AG09309 (cell line): ENCODE results near the gene AHRR.

ENCODE experiments used
- DNase-seq: peaks from one replicate; pipeline ENCODE4 v3.0.0-alpha.2; 2010; ENCODE audit warnings: low read depth
- H3K4me3 ChIP-seq: 2 replicates; pipeline ENCODE4 v1.5.1; 2011; ENCODE audit warnings: mild to moderate bottlenecking, low read depth, low read length, moderate library complexity; ENCODE audit not compliant: control insufficient read depth
- CTCF ChIP-seq: IDR thresholded peaks from 2 replicates; pipeline ENCODE4 v1.5.1; 2011; ENCODE audit warnings: mild to moderate bottlenecking, low read depth, low read length, inconsistent platforms; ENCODE audit not compliant: insufficient read depth, control insufficient read depth; ENCODE audit errors: missing control alignments

Gene AHRR

DNA sequence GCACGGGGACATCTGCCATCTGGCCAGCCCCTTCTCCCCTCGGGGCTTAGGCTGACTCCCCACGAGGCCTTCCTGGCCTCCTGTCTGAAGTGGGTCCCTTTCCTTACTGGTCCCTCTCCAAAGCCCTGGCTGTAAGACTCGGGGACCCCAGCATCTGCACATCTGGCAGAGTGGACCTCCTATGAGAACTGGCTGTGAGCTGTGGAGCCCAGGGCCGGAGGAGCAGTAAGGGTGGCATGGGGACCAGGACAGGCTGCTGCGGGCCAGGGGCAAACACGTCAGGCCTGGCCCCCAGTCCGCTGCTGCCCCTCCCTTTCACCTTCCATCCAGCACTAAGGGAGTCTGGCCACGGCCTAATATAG is 155.3 kb downstream of the AHRR start:
- DNase-seq: no peak
- no peak overlapping the region for H3K4me3 ChIP-seq
- TF ChIP-seq CTCF: no peak

GRCh38 chr5:477247-477646 is 155.7 kb downstream of the AHRR start:
- DNase-seq: no peak
- TF ChIP-seq CTCF: no peak
- no peak overlapping the region for H3K4me3 ChIP-seq

GRCh38 chr5:477871-478270 is 156.4 kb downstream of the AHRR start:
- no peak for TF ChIP-seq CTCF
- no peak for DNase-seq
- H3K4me3 ChIP-seq: no peak overlapping the region

DNA sequence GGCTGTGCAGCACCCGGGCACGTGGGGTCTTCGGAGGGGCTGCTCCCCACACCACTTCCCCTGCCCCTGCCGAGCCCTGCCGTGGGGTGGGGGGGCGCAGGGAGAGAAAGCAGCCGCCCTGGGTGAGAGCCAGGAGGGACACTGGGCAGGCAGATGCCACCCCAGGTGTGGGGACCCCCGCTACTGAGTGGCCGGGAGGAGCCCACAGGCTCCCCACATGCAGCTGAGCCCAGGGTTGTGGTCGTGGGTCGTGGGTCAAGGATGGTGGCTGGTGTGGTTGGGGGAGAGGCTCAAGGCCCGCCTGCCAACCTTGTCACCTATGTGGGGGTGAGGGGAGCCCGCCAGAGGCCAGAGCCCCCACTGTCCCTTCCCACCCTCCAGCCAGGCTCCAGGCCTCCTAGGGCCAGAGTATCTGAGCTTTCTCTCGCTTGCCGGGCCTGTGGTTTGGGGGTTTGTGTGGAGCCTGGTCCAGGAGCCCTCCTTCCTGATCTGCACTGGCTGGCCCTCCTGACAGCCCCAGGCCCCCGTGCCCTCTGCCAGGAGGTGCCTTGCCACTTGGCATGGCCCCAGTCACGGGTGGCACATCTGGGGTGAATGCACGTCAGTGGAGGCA is 157.0 kb downstream of the AHRR start:
- no peak overlapping the region for H3K4me3 ChIP-seq
- DNase-seq: no peak

DNA sequence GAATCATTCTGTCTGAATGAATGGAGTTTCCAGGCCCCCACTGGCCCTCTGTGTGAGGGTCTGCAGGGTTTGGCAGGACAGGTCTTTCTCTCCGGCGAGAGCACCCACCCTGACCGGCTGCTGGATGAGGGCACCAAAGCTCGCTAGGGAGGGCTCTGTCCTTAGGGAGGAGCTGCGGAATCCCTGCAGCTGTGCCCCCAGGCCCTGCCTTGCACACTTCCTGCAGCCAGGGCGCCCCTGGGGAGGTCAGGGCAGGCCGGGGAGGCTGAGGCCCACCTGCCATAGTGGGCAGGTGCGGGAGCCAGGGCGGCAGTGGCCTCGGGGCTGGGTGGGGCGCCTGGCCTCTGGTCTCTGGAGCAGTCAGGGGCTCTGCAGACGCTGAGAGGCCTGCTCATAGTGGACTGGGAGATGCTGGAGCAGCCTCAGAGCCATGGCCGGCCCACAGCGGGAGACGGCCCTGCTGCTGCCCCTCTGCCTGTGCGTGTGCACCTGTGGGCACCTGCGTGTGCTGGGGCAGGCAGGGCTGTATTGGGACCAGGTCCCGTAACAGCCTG is 157.5 kb downstream of the AHRR start:
- no peak overlapping the region for H3K4me3 ChIP-seq
- no peak for TF ChIP-seq CTCF
- no peak for DNase-seq

More for the DNA sequence above, 157.0 kb downstream of the AHRR start:
- no peak for TF ChIP-seq CTCF

DNA sequence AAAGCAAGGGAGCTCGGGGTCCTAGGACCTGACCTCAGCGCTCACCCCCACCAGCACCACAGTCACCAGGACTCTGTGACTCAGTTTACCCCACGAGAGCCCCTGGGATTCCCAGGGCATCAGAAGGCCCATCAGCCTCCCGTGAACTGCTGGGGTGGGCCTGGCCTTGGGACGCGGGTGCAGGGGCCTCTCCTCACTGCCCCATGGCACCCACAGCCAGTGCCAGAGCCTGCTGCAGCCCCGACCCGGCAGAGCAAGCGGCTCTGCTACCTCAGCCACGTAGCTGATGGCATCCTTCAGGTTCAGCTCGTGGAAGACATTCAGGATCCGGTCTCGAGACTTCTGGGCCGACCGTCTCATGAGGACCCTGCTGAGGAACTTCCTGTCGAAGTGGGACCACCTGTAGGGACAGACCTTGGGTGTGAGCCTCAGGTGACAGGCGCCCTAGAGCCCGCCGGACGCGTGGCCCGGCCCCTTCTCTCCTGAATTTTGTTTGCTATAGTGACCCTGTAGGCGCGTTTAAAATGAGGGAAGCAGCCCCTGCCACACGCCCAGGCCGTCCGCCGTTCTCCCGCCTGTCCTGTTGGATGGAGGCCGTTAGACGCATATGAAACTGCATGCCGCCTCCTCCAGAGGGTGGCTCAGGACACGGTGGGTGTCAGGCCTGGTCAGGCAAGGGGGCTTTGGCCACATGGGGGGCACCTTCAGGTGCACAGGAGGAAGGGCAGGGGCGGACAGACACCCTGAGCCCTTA is 158.2 kb downstream of the AHRR start:
- TF ChIP-seq CTCF: no peak
- no peak for DNase-seq
- H3K4me3 ChIP-seq: no peak overlapping the region
